ENCODE data around the gene B9D2. TPM values are rescaled to one million over a fixed set of nuclear protein-coding genes. Genes with fewer than 3 reads are reported as not detected.
"Not testable (repeated sequence)": the region's sequence is repeated elsewhere in the genome, so short reads cannot be mapped to it uniquely, and the experiment has no call there.

The B9D2 gene
- total RNA-seq, 5 donors from 2014 or later (not counting 1 experiment from before 2014, with no cell fraction given): 15.3 to 27.9 (median 16.4) TPM

GRCh38 chr19:41409288-41409687, 45.3 kb upstream of the B9D2 start:
- H3K27ac Mint-ChIP-seq: peak overlapping the region in 1 of 2 donors; percentile 72
- Histone ChIP-seq H3K36me3 (ENCODE audit: control insufficient read depth in 2 of 2, extremely low read depth in 1 of 2, insufficient read depth in 1 of 2, low read length in 1 of 2) (peaks cover 23 to 31% of the 10 kb centered on the region in 2 donors), H3K27ac (ENCODE audit: low read length) (no peak overlapping the region), H3K4me1 (ENCODE audit: control insufficient read depth in 1 of 2, extremely low read depth in 1 of 2, insufficient read depth in 2 of 2, low read length in 2 of 2) (peaks cover 0 to 5% of the 10 kb centered on the region in 2 experiments), H3K4me3 (ENCODE audit: control insufficient read depth in 1 of 2, extremely low read depth in 1 of 2, low read length in 1 of 2) (no peak overlapping the region), H3K9me3 (no peaks in the 10 kb centered on the region), H3K27me3 (replicated peaks in 1 of 2; ENCODE audit: control insufficient read depth in 2 of 2, extremely low read depth in 1 of 2, insufficient read depth in 2 of 2, low read length in 1 of 2) (no peaks in the 10 kb centered on the region)
- H3K4me1 Mint-ChIP-seq: peaks cover 14 to 21% (median 14%) of the 10 kb centered on the region in 3 donors
- DNase-seq (no peak), ATAC-seq (replicated peaks in 1 of 4) (no peak)
- CTCF ChIA-PET: no interaction called here
- H3K4me3 Mint-ChIP-seq: no peak overlapping the region
- WGBS (ENCODE audit: insufficient coverage): 97% methylated on average over 4 of the region's 4 CpGs
- H3K27me3 Mint-ChIP-seq: no peaks in the 10 kb centered on the region
- POLR2A ChIA-PET: no interaction called here
- no peaks in the 10 kb centered on the region for H3K9me3 Mint-ChIP-seq
- peaks cover 25% of the 10 kb centered on the region for H3K36me3 Mint-ChIP-seq

- not testable (repeated sequence) for ATAC-seq (replicated peaks in 1 of 4); H3K4me3 ChIP-seq (ENCODE audit: control insufficient read depth in 1 of 2, extremely low read depth in 1 of 2, low read length in 1 of 2); H3K9me3 ChIP-seq; H3K4me1 ChIP-seq (ENCODE audit: control insufficient read depth in 1 of 2, extremely low read depth in 1 of 2, insufficient read depth in 2 of 2, low read length in 2 of 2); H3K27ac Mint-ChIP-seq; H3K27ac ChIP-seq (ENCODE audit: low read length); H3K27me3 ChIP-seq (replicated peaks in 1 of 2; ENCODE audit: control insufficient read depth in 2 of 2, extremely low read depth in 1 of 2, insufficient read depth in 2 of 2, low read length in 1 of 2); DNase-seq; H3K27me3 Mint-ChIP-seq; H3K9me3 Mint-ChIP-seq; H3K4me3 Mint-ChIP-seq
- WGBS (ENCODE audit: insufficient coverage): 100% methylated on average over 3 of the region's 5 CpGs
- Mint-ChIP-seq H3K36me3 (peaks cover 21% of the 10 kb centered on the region), H3K4me1 (peaks cover 15 to 21% (median 16%) of the 10 kb centered on the region in 3 donors)
- peaks cover 20 to 27% of the 10 kb centered on the region in 2 donors for H3K36me3 ChIP-seq (ENCODE audit: control insufficient read depth in 2 of 2, extremely low read depth in 1 of 2, insufficient read depth in 1 of 2, low read length in 1 of 2)
- ChIA-PET POLR2A (interaction anchor here in 1 of 2 donors (0.6 kb wide), 1 partner anchor 53 kb away, joined by 3 read pairs; no protein-coding TSS in a partner anchor), CTCF (interaction anchor here in 1 of 2 donors (0.5 kb wide), 1 partner anchor 940 kb away, joined by 3 read pairs; no protein-coding TSS in a partner anchor)
These were observed 44.9 kb upstream of the B9D2 start for GRCh38 chr19:41408846-41409245.

GRCh38 chr19:41408256-41408655, 44.3 kb upstream of the B9D2 start:
- DNase-seq (no peak), ATAC-seq (replicated peaks in 1 of 4) (no peak)
- H3K36me3 Mint-ChIP-seq: peaks cover 15% of the 10 kb centered on the region
- WGBS (ENCODE audit: insufficient coverage): 79% methylated on average over 2 of the region's 4 CpGs
- H3K4me1 Mint-ChIP-seq: peaks cover 18 to 23% (median 21%) of the 10 kb centered on the region in 3 donors
- H3K4me3 Mint-ChIP-seq: no peak overlapping the region
- Histone ChIP-seq H3K27ac (ENCODE audit: low read length) (no peak overlapping the region), H3K4me3 (ENCODE audit: control insufficient read depth in 1 of 2, extremely low read depth in 1 of 2, low read length in 1 of 2) (no peak overlapping the region), H3K36me3 (ENCODE audit: control insufficient read depth in 2 of 2, extremely low read depth in 1 of 2, insufficient read depth in 1 of 2, low read length in 1 of 2) (peaks cover 21 to 26% of the 10 kb centered on the region in 2 donors), H3K9me3 (no peaks in the 10 kb centered on the region), H3K27me3 (replicated peaks in 1 of 2; ENCODE audit: control insufficient read depth in 2 of 2, extremely low read depth in 1 of 2, insufficient read depth in 2 of 2, low read length in 1 of 2) (no peaks in the 10 kb centered on the region), H3K4me1 (ENCODE audit: control insufficient read depth in 1 of 2, extremely low read depth in 1 of 2, insufficient read depth in 2 of 2, low read length in 2 of 2) (peaks cover 0 to 8% of the 10 kb centered on the region in 2 experiments)
- ChIA-PET POLR2A (interaction anchor here in 1 of 2 donors (0.6 kb wide), 1 partner anchor 53 kb away, joined by 3 read pairs; no protein-coding TSS in a partner anchor), CTCF (interaction anchor here in 1 of 2 donors (0.5 kb wide), 1 partner anchor 941 kb away, joined by 3 read pairs; no protein-coding TSS in a partner anchor)
- no peak overlapping the region for H3K27ac Mint-ChIP-seq
- no peaks in the 10 kb centered on the region for H3K9me3 Mint-ChIP-seq
- H3K27me3 Mint-ChIP-seq: no peaks in the 10 kb centered on the region

- H3K27me3 Mint-ChIP-seq: no peaks in the 10 kb centered on the region
These were observed 43.3 kb upstream of the B9D2 start for GRCh38 chr19:41407271-41407670.

GRCh38 chr19:41405776-41406175, 41.8 kb upstream of the B9D2 start:
- no peak for DNase-seq
- Histone ChIP-seq H3K27ac (ENCODE audit: low read length) (no peak overlapping the region), H3K27me3 (replicated peaks in 1 of 2; ENCODE audit: control insufficient read depth in 2 of 2, extremely low read depth in 1 of 2, insufficient read depth in 2 of 2, low read length in 1 of 2) (no peaks in the 10 kb centered on the region), H3K4me1 (ENCODE audit: control insufficient read depth in 1 of 2, extremely low read depth in 1 of 2, insufficient read depth in 2 of 2, low read length in 2 of 2) (peaks cover 0 to 8% of the 10 kb centered on the region in 2 experiments), H3K4me3 (ENCODE audit: control insufficient read depth in 1 of 2, extremely low read depth in 1 of 2, low read length in 1 of 2) (no peak overlapping the region), H3K9me3 (no peaks in the 10 kb centered on the region), H3K36me3 (ENCODE audit: control insufficient read depth in 2 of 2, extremely low read depth in 1 of 2, insufficient read depth in 1 of 2, low read length in 1 of 2) (peaks cover 10 to 13% of the 10 kb centered on the region in 2 donors)
- WGBS (ENCODE audit: insufficient coverage): 100% methylated on average over 1 of the region's 6 CpGs
- Mint-ChIP-seq H3K27me3 (no peaks in the 10 kb centered on the region), H3K4me1 (peaks cover 21 to 38% (median 30%) of the 10 kb centered on the region in 3 donors), H3K4me3 (no peak overlapping the region), H3K9me3 (no peaks in the 10 kb centered on the region), H3K36me3 (peaks cover 19% of the 10 kb centered on the region), H3K27ac (no peak overlapping the region)
- CTCF ChIA-PET: no interaction called here
- POLR2A ChIA-PET: no interaction called here
- ATAC-seq (replicated peaks in 1 of 4): no peak

More at GRCh38 chr19:41407271-41407670, 43.3 kb upstream of the B9D2 start:
- ATAC-seq (replicated peaks in 1 of 4): no peak
- peaks cover 0 to 8% of the 10 kb centered on the region in 2 experiments for H3K4me1 ChIP-seq (ENCODE audit: control insufficient read depth in 1 of 2, extremely low read depth in 1 of 2, insufficient read depth in 2 of 2, low read length in 2 of 2)
- H3K4me3 ChIP-seq (ENCODE audit: control insufficient read depth in 1 of 2, extremely low read depth in 1 of 2, low read length in 1 of 2): no peak overlapping the region
- H3K9me3 Mint-ChIP-seq: no peaks in the 10 kb centered on the region
- H3K27ac Mint-ChIP-seq: no peak overlapping the region
- POLR2A ChIA-PET: no interaction called here
- no peak overlapping the region for H3K27ac ChIP-seq (ENCODE audit: low read length)
- H3K36me3 ChIP-seq (ENCODE audit: control insufficient read depth in 2 of 2, extremely low read depth in 1 of 2, insufficient read depth in 1 of 2, low read length in 1 of 2): peaks cover 22 to 25% of the 10 kb centered on the region in 2 donors
- peaks cover 21 to 28% (median 21%) of the 10 kb centered on the region in 3 donors for H3K4me1 Mint-ChIP-seq
- no peak for DNase-seq
- 79% methylated on average over 4 of the region's 4 CpGs for WGBS (ENCODE audit: insufficient coverage)
- no peaks in the 10 kb centered on the region for H3K9me3 ChIP-seq
- CTCF ChIA-PET: no interaction called here
- H3K27me3 ChIP-seq (replicated peaks in 1 of 2; ENCODE audit: control insufficient read depth in 2 of 2, extremely low read depth in 1 of 2, insufficient read depth in 2 of 2, low read length in 1 of 2): no peaks in the 10 kb centered on the region
- H3K4me3 Mint-ChIP-seq: no peak overlapping the region
- H3K36me3 Mint-ChIP-seq: peaks cover 15% of the 10 kb centered on the region

GRCh38 chr19:41403181-41403970, 39.4 kb upstream of the B9D2 start:
- Mint-ChIP-seq H3K27me3 (no peaks in the 10 kb centered on the region), H3K36me3 (peaks cover 15% of the 10 kb centered on the region), H3K4me1 (peaks cover 22 to 36% (median 34%) of the 10 kb centered on the region in 3 donors), H3K4me3 (no peak overlapping the region), H3K9me3 (no peaks in the 10 kb centered on the region), H3K27ac (no peak overlapping the region)
- Histone ChIP-seq H3K4me1 (ENCODE audit: control insufficient read depth in 1 of 2, extremely low read depth in 1 of 2, insufficient read depth in 2 of 2, low read length in 2 of 2) (peaks cover 6 to 13% of the 10 kb centered on the region in 2 experiments), H3K36me3 (ENCODE audit: control insufficient read depth in 2 of 2, extremely low read depth in 1 of 2, insufficient read depth in 1 of 2, low read length in 1 of 2) (peaks cover 10% of the 10 kb centered on the region in 2 donors), H3K9me3 (no peaks in the 10 kb centered on the region), H3K27me3 (replicated peaks in 1 of 2; ENCODE audit: control insufficient read depth in 2 of 2, extremely low read depth in 1 of 2, insufficient read depth in 2 of 2, low read length in 1 of 2) (no peaks in the 10 kb centered on the region), H3K4me3 (ENCODE audit: control insufficient read depth in 1 of 2, extremely low read depth in 1 of 2, low read length in 1 of 2) (no peak overlapping the region), H3K27ac (ENCODE audit: low read length) (no peak overlapping the region)
- CTCF ChIA-PET: no interaction called here
- DNase-seq (no peak), ATAC-seq (replicated peaks in 1 of 4) (no peak)
- 66% methylated on average over 8 of the region's 12 CpGs for WGBS (ENCODE audit: insufficient coverage)
- POLR2A ChIA-PET: no interaction called here

All from T-cell (primary cell).